ENCODE results near the gene UGT1A5. TPM values are rescaled to one million over a fixed set of nuclear protein-coding genes. Genes with fewer than 3 reads are reported as not detected.

The UGT1A5 gene
- total and polyA plus RNA-seq, 2 of the 4 experiments (the other 2 are of a cell fraction): not detected

GRCh38 chr2:233821196-233821595 lies 108.5 kb downstream of the UGT1A5 start:
- Histone ChIP-seq H3K36me3 (ENCODE audit: control insufficient read depth, insufficient read depth, low read length) (no peaks in the 10 kb centered on the region), H2BK20ac (ENCODE audit: low read depth, low read length) (no peak overlapping the region), H3K4ac (ENCODE audit: low read depth, low read length) (no peak overlapping the region), H3K23ac (ENCODE audit: low read depth, low read length) (no peak overlapping the region), H3K4me2 (ENCODE audit: low read depth, low read length) (no peak overlapping the region), H3K18ac (ENCODE audit: low read depth, low read length) (no peak overlapping the region), H3K4me3 (ENCODE audit: insufficient read depth, low read depth, low read length) (no peak overlapping the region), H4K5ac (ENCODE audit: low read depth, low read length) (no peak overlapping the region), H2BK5ac (ENCODE audit: low read depth, low read length, poor library complexity, severe bottlenecking) (no peak overlapping the region), H3K9me3 (ENCODE audit: control insufficient read depth, insufficient read depth, low read length) (no peaks in the 10 kb centered on the region), H3K9me1 (ENCODE audit: insufficient read depth, low read length) (no peaks in the 10 kb centered on the region), H3K27ac (ENCODE audit: insufficient read depth, low read length) (no peak overlapping the region), H2BK120ac (ENCODE audit: low read depth, low read length) (no peak overlapping the region), H3K56ac (ENCODE audit: extremely low read depth, insufficient read depth, low read length) (no peak overlapping the region), H2AK9ac (replicated peaks; ENCODE audit: low read depth, low read length, poor library complexity) (no peak overlapping the region), H3K9ac (ENCODE audit: low read depth, low read length) (no peak overlapping the region), H4K20me1 (ENCODE audit: insufficient read depth, low read length) (no peaks in the 10 kb centered on the region), H3K14ac (replicated peaks; ENCODE audit: low read depth, low read length) (no peak overlapping the region), H2AFZ (replicated peaks; ENCODE audit: low read length, poor library complexity) (no peak overlapping the region), H3K79me1 (ENCODE audit: low read depth in 1 of 2, low read length in 2 of 2) (no peaks in the 10 kb centered on the region), H4K8ac (ENCODE audit: low read depth in 2 of 2, low read length in 2 of 2) (no peak overlapping the region), H4K91ac (ENCODE audit: insufficient read depth, low read depth, low read length) (no peak overlapping the region), H2AK5ac (ENCODE audit: low read depth, low read length) (no peak overlapping the region), H3K4me1 (ENCODE audit: control insufficient read depth, insufficient read depth, low read length) (no peaks in the 10 kb centered on the region), H2BK15ac (ENCODE audit: low read depth, low read length) (no peak overlapping the region), H3K27me3 (ENCODE audit: control insufficient read depth, insufficient read depth, low read length) (peaks cover 10% of the 10 kb centered on the region)
- in situ Hi-C loops (cut with MboI; ENCODE audit: low sequenced_read_pairs): no loop called here
- dilution Hi-C loops (cut with HindIII; ENCODE audit: low sequenced_read_pairs, unreplicated experiment): no loop called here
- ChIA-PET CTCF (no interaction called here), POLR2A (ENCODE audit: unreplicated experiment) (no interaction called here)
- BruUV-seq (replicated peaks): no TSS peak
- DNase-seq (no peak), ATAC-seq (ENCODE audit: low read depth) (no peak)
- TF ChIP-seq CEBPB (IDR thresholded peaks at IDR 0.05; ENCODE audit: low read depth, low read length): no peak
- TF ChIP-seq, protein P1, sequence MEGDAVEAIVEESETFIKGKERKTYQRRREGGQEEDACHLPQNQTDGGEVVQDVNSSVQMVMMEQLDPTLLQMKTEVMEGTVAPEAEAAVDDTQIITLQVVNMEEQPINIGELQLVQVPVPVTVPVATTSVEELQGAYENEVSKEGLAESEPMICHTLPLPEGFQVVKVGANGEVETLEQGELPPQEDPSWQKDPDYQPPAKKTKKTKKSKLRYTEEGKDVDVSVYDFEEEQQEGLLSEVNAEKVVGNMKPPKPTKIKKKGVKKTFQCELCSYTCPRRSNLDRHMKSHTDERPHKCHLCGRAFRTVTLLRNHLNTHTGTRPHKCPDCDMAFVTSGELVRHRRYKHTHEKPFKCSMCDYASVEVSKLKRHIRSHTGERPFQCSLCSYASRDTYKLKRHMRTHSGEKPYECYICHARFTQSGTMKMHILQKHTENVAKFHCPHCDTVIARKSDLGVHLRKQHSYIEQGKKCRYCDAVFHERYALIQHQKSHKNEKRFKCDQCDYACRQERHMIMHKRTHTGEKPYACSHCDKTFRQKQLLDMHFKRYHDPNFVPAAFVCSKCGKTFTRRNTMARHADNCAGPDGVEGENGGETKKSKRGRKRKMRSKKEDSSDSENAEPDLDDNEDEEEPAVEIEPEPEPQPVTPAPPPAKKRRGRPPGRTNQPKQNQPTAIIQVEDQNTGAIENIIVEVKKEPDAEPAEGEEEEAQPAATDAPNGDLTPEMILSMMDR (conservative IDR thresholded peaks at IDR 0.05; ENCODE audit: low read depth, low read length): no peak
- no peak for TF ChIP-seq NFE2L2 (IDR thresholded peaks at IDR 0.05; ENCODE audit: low read depth, low read length)
- no peak for TF ChIP-seq RCOR1 (IDR thresholded peaks at IDR 0.05; ENCODE audit: insufficient replicate concordance, low read length)
- no peak for TF ChIP-seq POLR2A (IDR thresholded peaks at IDR 0.05; ENCODE audit: low read depth, low read length)
- TF ChIP-seq RAD21 (IDR thresholded peaks at IDR 0.05; ENCODE audit: low read length): no peak
- TF ChIP-seq RFX5 (IDR thresholded peaks at IDR 0.05; ENCODE audit: low read depth, low read length): no peak
- TF ChIP-seq USF2 (IDR thresholded peaks at IDR 0.05; ENCODE audit: low read depth, low read length): no peak
- TF ChIP-seq FOS (IDR thresholded peaks at IDR 0.05; ENCODE audit: low read depth, low read length): no peak
- TF ChIP-seq MAFK (IDR thresholded peaks at IDR 0.05; ENCODE audit: low read depth, low read length): no peak
- TF ChIP-seq BHLHE40 (IDR thresholded peaks at IDR 0.05; ENCODE audit: low read depth, low read length): no peak
- TF ChIP-seq CHD1 (IDR thresholded peaks at IDR 0.05; ENCODE audit: low read depth, low read length): no peak
- TF ChIP-seq MAZ (IDR thresholded peaks at IDR 0.05; ENCODE audit: borderline replicate concordance, low read depth, low read length): no peak
- TF ChIP-seq MXI1 (IDR thresholded peaks at IDR 0.05; ENCODE audit: borderline replicate concordance, low read depth, low read length): no peak
- no peak for TF ChIP-seq ELK1 (IDR thresholded peaks at IDR 0.05; ENCODE audit: borderline replicate concordance, low read depth, low read length)
- no peak for TF ChIP-seq SMC3 (IDR thresholded peaks at IDR 0.05; ENCODE audit: low read depth, low read length)
- intact Hi-C loops (cut with micrococcal nuclease): no loop called here
- WGBS, 2 experiments (ENCODE audit: extremely low coverage in 2 of 2, insufficient read length in 1 of 2): no CpG with 5 or more reads among the region's 3 CpGs
